AG08395 (cell line): ENCODE results near the gene GJC2.
A peak's percentile ranks its signal among the peaks of the same experiment; 100 is the strongest.

Experiments
- DNase-seq: peaks from one replicate; pipeline ENCODE4 v3.0.0; 2012; ENCODE audit warnings: mixed read lengths, low spot score

GJC2 gene

GRCh38 chr1:228194921-228195812 is 45.4 kb downstream of the GJC2 start:
- DNase-seq, result no peak

GRCh38 chr1:228197555-228198147 is 47.9 kb downstream of the GJC2 start:
- DNase-seq, result no peak

- peak; percentile 30 for DNase-seq
These were observed 49.4 kb downstream of the GJC2 start for GRCh38 chr1:228198977-228199590.

- no peak for DNase-seq
These were observed 55.2 kb downstream of the GJC2 start for GRCh38 chr1:228204958-228205357.

GRCh38 chr1:228205526-228206436 is 56.1 kb downstream of the GJC2 start:
- DNase-seq, result no peak

- no peak for DNase-seq
These were observed 57.0 kb downstream of the GJC2 start for GRCh38 chr1:228206582-228207351.

- DNase-seq, result no peak
These were observed 57.7 kb downstream of the GJC2 start for GRCh38 chr1:228207381-228207810.

- DNase-seq, result no peak
These were observed 58.4 kb downstream of the GJC2 start, which contains the start of gene OBSCN for GRCh38 chr1:228207851-228208821. Gene OBSCN, plus strand, starts transcription at chr1:228208044. Its CDS starts 3,740 bp downstream, at chr1:228211784.

- DNase-seq, result no peak
These were observed 59.3 kb downstream of the GJC2 start for GRCh38 chr1:228208831-228209551.
